SKM-1 (cell line): ENCODE data around the gene ZSCAN21.
A peak's percentile ranks its signal among the peaks of the same experiment; 100 is the strongest.

Experiments used
- DNase-seq: peaks from one replicate; lab custom pipeline; 2025; ENCODE audit not compliant: unreplicated experiment; lab: John Stamatoyannopoulos, UW

Gene ZSCAN21

DNA sequence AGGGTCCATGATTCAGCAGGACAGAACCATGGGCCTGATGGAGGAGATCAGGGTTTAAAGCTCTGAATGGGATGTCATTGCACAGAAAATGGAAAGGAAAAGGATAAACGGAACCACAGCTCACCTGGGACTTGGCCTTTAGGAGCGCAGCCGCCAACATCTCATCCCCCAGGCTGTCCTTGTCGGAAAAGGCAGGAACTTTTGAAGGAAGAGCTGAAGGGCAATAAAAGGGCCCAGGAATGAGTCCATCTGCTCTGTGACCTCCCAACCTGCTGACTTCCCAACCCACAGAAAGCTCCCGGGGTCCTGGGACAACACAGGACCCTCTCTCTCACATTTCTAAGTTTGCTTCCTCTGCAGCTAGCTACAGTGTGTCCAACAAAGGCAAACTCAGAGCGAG lies 25.8 kb downstream of the ZSCAN21 start:
- no peak for DNase-seq

DNA sequence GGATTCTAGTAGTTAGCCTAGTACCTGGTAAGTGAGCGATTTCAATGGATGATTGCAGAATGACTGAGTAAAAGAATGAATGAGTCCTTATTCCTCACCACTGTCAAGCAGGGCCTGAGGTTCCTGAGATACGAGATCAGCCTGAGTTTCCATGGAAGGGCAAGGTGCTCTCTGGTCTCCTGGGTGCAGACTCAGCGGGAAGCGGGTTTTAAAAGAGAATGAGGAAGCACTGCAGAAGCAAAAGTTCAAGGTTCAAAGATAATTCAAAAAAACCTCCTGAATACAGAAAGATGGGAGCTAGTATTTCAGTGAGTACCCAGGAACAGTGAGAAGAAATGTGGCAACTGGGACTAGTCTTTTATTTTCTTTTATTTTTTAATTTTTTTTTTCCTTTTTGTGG lies 27.6 kb downstream of the ZSCAN21 start:
- no peak for DNase-seq

DNA sequence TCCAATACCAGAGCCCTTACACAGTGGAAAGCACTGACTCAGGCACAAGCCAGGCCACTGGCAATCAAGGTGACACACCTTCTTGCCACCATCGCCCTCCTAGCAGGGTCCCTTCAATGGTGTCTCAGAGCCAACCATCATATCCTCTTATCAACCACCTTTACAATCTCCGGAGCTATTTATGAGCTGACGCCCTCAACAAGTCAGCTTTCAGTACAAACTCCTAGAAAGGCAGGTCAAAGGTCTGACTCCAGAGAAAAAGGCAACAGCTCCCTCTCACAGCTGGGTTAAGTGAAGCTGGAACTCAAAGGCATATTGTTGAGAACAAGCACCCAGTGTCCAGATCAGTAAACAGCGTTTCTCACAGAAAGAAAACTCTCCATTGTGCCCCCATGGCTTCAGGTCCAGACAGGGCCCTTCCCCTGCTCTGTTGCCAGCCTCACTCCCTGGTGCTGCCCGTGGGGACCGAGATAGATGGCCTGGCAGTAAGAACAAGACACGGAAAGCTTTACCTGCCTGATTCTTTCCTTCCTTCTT lies 29.5 kb downstream of the ZSCAN21 start:
- no peak for DNase-seq

DNA sequence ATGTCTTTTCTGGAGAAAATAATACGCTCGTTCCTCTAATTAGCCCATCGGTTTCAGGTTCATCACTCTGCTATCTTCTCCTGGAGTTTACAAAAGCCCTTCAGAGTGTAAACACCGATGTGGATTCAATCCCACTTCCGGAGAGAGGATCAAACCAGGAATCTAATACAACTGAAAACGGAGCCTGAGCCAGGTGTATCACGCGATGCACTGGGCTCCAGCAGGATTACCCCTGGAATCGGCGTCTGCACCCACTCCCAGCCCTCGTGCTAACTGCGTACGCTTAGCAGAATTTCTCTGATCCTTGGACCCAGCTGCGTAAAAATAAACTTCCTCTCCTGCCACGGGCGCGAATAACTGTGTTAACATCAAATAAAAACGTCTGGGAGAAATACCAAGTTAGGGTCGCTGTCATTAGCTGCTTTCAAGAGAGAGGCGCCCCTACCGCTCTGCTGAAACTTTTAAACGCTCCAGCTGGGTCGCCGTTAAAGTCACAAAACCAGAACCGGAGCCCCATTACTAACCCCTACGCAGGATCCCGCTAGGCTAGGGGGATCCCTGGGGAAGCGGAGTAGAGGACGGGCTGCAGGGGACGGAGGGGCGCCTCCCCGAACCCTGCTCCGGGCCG lies 31.4 kb downstream of the ZSCAN21 start:
- DNase-seq, result no peak

DNA sequence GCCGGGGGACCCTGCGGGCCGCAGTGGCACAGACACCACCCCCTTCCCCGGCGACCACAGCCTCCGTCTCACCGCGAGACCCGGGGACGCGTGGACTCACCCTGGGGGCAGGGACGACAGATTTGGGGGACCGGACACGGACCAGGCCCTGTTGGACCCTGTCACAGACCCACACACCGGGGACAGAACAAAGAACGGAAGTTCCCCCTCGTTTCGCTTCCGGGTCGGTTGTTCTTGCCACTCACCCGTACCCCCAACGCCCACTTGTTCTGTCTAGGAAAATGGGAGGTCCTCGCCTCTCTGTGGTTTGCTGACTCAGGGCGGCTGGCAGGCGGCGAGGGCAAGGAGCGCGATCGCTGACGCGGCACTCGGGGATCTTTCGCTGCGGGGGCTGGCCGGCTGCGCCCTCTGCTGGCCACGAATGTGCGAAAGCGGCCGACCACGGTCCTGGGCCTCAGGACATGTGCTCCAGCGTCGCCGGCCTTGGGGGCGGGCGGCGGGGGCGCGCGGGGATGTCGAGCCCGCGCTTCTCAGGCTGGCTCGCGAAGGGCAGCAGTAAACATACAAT lies 32.0 kb downstream of the ZSCAN21 start, which contains the start of gene ZNF3:
Gene ZNF3 (minus strand): TSS at position 189 of the 568 bp plus-strand sequence. CDS start 4,366 bp downstream, outside the sequence.
- DNase-seq, result peak; percentile 96

DNA sequence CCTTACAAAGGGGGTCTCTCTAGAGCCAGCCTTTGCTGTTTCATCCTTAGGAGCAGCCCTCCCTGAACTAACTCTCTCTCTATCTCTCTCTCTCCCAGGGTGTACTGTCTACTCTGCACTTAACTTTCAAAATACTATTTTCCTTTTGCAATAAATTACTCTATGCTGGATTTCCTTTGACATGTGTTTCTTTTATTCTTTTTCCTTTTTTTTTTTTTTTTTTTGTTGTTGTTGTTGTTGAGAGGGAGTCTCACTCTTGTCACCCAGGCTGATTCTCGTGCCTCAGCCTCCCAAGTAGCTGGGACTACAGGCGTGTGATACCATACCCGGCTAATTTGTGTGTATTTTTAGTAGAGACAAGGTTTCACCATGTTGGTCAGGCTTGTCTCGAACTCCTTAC lies 33.4 kb downstream of the ZSCAN21 start:
- no peak for DNase-seq

DNA sequence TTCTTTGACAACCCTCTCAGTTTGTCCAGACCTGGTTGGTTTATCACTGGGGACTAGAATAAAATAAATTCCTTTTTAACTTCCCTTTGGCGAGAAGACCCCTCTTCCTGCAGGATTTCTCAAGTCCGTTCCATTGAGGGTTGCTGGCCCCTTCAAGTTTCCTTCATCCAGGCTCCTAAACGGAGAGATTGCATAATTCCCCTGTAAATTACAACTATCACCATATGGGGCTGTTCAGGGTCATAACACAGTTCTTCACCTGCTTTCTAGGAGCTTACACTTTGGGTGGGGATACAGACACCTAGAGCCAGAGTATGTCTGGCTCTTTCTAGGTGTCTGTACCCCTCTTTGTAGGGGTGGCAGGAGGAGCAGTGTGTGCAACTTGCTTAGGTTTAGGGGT lies 35.9 kb downstream of the ZSCAN21 start:
- no peak for DNase-seq

DNA sequence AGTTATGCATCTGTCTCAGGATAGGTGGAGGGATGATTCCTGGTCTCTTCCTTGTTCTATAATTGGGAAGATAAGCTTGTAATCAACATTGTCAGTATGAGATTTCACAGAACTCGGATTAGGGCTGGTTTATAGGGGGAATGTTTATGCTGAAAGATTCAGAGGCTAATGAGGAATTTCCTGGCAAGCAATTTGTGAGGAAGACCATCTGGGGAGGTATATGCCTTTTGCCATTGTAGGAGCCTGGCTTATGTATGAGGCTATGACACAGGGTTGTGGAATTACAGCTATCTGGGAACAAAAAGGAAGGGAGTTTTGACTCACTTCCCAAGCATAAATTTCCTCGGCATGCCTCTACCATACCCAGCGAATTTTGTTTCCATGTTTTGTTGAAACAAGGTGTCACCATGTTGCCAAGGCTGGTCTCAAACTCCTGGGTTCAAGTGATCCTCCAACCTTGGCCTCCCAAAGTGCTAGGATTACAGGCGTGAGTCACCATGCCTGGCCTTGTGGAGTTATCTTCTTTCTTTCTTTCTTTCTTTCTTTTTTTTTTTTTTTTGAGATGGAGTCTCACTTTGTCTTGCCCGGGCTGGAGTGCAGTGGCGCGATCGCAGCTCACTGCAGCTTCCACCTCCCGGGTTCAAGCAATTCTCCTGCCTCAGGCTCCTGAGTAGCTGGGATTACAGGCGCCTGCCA lies 37.6 kb downstream of the ZSCAN21 start:
- DNase-seq, result no peak

DNA sequence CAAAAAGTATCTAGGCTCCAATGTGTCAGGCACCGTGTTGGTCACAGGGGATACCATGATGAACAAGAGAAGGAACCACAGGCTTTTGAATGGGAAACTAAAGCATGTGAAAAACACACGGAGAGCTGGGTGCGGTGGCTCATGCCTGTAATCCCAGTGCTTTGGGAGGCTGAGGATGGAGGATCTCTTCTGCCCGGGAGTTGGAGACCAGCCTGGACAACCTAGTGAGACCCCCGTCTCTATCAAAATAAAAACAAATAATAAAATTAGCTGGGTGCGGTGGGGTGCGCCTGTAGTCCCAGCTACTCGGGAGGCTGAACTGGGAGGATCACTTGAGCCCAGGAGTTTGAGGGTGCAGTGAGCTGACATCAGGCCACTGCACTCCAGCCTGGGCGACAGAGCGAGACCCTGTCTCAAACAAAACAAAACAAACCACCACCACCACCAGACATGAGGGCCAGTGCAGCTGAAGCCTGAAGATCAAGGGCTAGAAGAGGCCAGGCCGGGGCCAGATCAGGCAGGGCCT lies 38.6 kb downstream of the ZSCAN21 start:
- no peak for DNase-seq

DNA sequence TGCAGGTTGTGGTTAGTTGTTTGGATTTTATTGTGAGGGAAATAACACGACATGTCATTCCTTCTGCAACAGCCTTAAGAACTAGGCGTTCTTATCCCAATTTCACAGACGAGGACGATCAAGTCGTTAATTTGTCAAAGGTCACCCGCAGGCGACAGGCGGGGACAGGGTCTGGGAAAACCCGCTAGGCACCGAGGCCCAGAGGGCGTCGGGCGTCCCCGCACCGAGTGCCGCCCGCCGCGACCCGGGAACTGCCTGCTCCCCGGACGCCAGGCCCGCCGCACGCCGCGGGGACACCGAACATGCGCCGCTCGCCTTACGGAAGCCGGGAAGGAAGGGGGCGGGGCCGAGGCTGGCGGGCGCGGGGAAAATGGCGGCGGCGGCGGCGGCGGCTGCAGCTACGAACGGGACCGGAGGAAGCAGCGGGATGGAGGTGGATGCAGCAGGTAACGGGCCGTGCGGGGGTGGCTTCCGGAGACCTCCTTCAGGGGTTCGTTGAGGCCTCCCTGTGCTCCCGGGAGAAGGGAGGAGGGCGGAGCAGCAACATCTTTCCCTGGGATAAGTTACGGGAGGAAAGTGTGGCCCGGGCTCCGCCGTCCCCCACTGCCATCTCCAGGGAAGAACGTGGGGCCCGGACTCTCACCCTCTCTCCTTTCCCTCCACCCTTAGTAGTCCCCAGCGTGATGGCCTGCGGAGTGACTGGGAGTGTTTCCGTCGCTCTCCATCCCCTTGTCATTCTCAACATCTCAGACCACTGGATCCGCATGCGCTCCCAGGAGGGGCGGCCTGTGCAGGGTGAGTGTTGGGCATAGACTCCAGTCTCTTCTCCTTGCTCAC lies 39.3 kb downstream of the ZSCAN21 start, which contains the start of gene COPS6:
Gene COPS6 (plus strand): TSS at position 349 of the 837 bp plus-strand sequence. CDS start 22 bp downstream, at position 371.
- peak; percentile 43 for DNase-seq

DNA sequence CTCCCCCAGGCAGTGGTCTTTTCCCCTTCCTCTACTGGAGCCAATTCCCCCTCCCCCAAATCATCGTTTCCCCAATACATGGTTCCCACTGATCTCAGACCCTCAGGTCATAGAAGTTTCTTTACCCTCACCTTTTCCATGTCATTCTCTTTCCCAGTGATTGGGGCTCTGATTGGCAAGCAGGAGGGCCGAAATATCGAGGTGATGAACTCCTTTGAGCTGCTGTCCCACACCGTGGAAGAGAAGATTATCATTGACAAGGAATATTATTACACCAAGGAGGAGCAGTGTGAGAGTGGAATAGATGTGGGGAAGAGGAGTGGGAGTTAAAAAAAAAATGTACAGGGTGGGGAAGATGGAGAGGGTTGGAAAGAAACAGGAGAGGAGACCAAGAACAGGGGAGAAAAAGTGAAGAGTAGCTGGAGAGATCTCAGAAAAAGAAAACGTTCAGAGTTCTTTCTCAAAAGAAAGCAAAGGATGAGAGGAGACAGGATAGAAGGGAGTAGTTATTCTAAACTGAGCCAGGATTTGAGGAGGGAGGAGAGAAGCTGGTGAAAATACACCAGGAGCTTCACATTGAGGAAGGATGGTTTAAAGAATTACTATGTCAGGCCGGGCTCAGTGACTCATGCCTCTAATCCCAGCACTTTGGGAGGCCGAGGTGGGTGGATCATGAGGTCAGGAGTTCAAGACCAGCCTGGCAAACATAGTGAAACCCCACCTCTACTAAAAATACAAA lies 40.1 kb downstream of the ZSCAN21 start:
- no peak for DNase-seq

DNA sequence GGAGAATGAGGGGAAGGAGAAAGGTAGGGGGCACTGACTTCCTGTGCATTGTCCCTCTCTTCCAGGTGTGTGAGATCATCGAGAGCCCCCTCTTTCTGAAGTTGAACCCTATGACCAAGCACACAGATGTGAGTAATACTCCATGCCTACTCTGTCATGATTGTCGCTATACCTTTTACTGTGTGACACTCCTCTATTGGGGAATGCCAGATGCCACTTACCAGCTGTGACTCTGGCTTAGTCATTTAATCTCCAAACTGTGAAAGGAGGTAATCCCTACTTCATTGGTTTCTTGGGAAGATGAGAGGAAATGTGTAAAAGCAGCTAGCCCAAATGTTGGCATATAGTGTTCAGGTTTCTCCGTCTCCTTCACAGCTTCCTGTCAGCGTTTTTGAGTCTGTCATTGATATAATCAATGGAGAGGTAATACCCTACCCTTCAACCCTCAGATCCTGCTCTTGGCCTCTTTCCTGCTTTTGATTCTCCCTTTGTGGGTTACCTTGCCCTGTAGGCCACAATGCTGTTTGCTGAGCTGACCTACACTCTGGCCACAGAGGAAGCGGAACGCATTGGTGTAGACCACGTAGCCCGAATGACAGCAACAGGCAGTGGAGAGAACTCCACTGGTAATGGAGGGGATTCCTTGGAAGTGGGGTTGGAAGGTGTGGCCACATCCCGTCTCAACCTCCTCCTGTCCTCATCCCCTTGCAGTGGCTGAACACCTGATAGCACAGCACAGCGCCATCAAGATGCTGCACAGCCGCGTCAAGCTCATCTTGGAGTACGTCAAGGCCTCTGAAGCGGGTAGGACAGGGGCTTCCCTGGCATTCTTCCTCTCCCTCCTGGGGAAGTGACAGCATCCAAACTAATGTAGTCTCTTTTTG lies 41.2 kb downstream of the ZSCAN21 start:
- no peak for DNase-seq

DNA sequence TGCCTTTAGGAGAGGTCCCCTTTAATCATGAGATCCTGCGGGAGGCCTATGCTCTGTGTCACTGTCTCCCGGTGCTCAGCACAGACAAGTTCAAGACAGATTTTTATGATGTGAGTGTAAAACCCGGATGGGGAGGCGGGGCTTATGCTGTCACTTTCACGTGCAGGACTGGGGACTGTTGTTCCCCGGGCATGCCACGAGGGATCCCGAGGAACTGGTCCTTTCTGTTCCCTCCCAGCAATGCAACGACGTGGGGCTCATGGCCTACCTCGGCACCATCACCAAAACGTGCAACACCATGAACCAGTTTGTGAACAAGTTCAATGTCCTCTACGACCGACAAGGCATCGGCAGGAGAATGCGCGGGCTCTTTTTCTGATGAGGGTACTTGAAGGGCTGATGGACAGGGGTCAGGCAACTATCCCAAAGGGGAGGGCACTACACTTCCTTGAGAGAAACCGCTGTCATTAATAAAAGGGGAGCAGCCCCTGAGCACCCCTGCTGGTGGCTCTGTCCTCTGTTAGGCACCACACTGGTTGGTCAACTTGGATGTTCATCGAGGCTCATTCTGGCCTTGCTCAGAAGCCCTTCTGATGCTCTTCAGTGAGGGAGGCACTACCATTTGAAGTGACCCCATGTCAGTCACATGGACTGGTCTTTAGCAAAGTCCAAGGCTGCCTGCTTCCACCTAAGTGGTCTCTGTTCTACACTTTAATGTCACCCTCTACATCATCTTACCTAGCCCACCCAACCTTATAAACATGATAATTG lies 42.0 kb downstream of the ZSCAN21 start:
- DNase-seq, result no peak

DNA sequence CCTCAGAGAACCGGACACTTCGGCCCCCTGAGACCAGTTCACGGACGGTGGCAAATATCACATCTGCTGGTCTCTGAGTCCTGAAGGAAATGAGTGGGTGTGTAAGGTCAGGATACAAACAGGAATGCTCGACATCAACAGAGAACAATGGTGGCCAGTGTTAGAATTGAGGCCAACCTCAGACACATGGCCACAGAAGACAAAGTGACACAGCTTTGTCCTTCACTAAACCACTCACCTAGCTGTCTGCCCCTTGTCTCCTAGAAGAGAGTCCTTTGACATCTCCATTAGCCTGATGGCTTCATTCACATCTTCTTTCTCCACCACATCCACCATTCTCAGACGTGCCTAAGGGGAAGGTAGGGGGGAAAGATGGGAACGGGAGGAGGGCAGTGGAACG lies 43.5 kb downstream of the ZSCAN21 start:
- no peak for DNase-seq

DNA sequence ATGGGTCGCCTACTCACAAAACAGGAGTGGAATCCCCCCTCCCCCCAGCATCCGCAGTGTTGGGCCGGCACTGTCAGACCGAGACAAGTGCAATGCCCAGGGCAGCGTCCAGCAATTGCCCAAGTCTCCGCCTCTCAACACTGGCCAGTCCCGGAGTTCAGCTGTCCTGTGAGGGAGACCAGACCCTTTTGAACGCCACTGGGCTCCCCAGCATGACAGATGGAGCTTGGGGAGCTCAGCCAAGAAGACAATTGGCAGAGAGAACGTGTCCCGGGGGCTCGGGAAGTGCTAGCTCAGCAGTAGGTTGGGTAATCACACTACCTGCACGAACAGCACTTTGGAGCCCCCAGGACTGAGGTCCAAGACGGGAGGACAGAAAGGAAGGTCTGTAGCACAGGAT lies 43.9 kb downstream of the ZSCAN21 start:
- DNase-seq, result no peak

DNA sequence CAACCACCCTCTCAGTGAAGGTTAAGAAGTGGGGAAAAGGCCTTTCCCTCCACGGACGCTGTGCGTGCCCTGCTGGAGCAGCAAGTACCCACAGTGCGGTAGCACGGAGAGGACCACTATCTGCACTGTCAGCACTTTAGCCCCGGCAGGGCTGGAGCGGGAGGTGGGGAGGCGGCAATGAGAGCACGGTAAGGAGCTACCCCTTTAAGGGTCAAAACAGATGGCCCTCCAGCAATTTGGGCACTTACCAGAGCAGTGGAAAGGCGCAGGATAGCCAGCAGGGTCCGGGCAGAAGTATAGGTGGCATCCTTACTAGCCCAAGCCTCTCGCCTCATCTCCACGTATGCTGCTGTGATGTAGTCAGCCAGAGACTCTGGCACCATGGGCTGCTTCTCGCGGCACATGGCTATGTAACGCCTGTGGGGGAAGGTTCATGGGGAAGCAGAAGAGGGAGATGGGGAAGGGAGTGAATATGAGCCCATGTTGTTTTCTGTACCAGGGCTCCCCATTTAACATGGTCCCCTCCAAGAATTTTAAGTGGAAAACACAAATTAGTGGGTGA lies 44.4 kb downstream of the ZSCAN21 start:
- DNase-seq, result no peak

DNA sequence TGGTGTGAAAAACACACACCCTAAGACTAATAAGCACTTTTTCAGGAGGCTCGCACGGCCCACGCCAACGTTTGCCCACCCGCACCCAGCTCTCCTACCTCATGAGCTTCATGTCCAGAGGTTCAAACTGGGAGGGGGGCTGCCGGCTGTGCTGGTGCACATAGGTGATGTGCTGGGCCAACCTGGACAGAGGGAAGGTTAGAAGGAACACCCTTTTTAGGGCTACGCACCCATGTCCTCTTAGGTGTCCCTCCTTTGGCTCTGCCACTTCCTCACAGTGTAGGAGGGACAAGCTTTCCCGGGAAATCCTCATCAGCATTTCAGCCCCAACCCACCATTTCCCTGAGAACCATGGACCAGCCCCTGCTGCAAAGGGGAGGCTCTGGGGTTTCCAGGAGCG lies 45.7 kb downstream of the ZSCAN21 start:
- DNase-seq, result no peak

DNA sequence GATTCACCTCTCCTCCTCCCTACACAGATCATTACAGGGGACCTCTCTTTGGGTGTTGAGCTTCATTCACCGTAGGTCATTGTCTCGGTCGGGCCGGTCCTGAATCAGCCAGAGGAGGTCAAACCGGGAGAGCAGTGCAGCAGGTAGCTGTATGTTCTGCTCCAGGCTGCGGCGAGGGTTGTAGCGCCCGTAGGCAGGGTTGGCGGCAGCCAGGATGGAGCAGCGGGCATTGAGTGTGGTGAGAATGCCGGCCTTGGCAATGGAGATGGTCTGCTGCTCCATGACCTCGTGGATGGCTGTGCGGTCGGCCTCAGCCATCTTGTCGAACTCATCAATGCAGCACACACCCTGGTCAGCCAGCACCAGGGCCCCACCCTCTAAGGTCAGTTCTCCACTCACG lies 46.1 kb downstream of the ZSCAN21 start:
- DNase-seq, result no peak
